Hematopoietic multipotent progenitor cell (in vitro differentiated cells): ENCODE measurements around the gene KCTD7. TPM values are rescaled to one million over a fixed set of nuclear protein-coding genes. Genes with fewer than 3 reads are reported as not detected.
"Not testable (repeated sequence)": the region's sequence is repeated elsewhere in the genome, so short reads cannot be mapped to it uniquely, and the experiment has no call there.

Experiments used
- DNase-seq, 3 donors: peaks; one replicate each; pipeline ENCODE4 v3.0.0-alpha.2; 2011 to 2015; ENCODE audit warnings: low read depth in 2 of 3, low spot score in 2 of 3
- total RNA-seq: library from RNA; depleted of rRNA; stranded (reverse); fragments of >200 nt; gene quantifications from one replicate; pipeline ENCODE4 v1.2.3, GENCODE V29; 2012

KCTD7 gene
- total RNA-seq: 3.5 TPM

DNA sequence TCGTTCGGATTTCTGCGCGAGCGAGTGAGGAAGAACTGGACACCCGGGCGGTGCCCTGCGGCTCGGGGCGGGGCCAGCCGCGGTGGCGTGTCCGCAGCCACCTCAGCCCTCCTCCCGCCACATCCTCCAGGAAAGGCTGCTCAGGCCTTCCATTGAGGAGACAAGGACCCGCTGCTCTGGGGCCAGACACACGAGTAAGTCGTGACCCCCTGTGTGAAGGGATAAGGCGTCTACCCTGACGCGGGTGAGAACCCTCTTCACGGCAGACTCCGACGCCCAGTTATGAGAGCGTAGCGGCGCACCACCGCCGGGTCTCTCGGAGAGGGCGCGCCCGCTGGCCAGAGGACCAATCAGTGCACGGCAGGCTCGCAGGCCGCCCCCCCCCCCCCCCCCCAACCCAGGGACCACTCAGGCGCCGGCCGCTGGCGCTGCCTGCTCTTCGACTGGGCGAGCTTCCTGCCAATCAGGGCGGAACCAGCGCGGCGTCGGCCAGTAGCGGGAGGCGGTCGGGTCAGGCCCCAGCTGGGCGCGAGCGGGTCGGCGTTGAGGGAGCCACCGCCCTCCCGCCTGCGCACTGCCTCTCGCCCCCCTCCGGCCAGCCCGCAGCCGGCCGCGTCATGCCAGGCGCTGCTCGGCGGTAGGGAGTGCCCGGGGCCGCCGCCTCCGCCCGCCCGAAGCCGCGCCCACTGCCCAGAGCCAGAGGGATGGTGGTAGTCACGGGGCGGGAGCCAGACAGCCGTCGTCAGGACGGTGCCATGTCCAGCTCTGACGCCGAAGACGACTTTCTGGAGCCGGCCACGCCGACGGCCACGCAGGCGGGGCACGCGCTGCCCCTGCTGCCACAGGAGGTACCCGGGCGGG, at the start of gene KCTD7:
TSS of gene KCTD7 (plus strand) at position 521 of the 861 bp plus-strand sequence. CDS start at position 705, 184 bp downstream.
- peak; percentile 83 to 97 (median 97) for DNase-seq

GRCh38 chr7:66580380-66580779, 48.3 kb upstream of the KCTD7 start:
- DNase-seq: not testable (repeated sequence)

GRCh38 chr7:66582816-66583489, 45.7 kb upstream of the KCTD7 start:
- DNase-seq: not testable (repeated sequence)

DNA sequence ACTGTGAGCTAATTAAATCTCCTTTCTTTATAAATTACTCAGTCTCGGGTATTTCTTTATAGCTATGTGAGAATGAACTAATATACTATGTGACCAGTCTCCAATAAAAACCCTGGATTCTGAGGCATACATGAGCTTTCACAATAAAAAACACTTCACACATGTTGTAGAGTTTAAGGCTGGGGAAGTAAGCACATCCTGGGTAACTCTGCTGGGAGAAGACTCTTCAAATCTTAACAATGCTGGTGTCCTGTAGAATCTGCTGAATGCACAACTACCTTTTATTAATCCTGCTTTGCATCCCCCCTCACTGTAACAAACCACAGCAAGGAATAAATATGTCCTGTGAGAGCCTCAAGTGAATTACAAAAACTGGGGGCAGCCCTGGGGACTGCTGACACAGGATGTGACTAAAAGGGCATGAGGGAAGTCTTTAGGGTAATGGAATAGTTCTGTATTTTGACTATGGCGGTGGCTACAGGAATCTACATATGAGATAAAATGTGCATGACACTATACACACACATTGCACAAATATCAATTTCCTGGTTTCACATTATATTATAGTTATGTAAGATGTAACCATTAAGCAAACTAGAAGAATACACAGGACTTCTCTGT, 45.1 kb upstream of the KCTD7 start:
- no peak for DNase-seq

- DNase-seq: no peak
Observed at GRCh38 chr7:66586181-66586580, 42.5 kb upstream of the KCTD7 start.

GRCh38 chr7:66588226-66588625, 40.5 kb upstream of the KCTD7 start:
- not testable (repeated sequence) for DNase-seq

DNA sequence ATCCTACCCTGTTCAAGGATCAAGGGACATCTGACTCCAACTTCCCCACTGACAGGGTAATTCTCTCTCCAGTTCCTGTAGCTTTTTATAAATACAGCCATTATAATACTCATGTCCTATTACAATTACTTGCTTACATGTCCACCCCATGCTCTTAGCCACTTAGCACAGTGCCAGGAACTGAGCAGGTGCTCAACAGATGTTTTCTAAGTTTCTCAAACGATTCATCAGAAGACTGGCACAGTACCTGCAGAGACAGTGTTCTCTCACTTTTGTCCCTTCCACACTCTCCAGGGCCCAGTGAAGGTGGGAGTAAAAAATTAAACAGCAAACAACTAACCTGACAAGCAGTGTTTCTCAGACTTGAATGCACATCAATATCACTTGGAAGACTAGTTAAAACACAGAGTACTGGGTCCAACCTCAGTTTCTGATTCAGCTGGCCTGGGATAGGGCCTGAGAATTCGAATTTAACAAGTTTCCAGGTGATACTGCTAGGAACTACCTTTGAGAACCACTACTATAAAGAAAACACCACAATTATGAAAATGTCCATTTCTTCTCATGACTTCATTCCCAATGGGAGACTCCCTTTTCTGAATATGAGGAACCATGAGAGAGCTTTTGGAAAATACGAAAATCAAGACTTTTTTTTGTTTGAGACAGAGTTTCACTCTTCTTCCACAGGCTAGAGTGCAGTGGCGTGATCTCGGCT, 39.7 kb upstream of the KCTD7 start:
- not testable (repeated sequence) for DNase-seq

DNA sequence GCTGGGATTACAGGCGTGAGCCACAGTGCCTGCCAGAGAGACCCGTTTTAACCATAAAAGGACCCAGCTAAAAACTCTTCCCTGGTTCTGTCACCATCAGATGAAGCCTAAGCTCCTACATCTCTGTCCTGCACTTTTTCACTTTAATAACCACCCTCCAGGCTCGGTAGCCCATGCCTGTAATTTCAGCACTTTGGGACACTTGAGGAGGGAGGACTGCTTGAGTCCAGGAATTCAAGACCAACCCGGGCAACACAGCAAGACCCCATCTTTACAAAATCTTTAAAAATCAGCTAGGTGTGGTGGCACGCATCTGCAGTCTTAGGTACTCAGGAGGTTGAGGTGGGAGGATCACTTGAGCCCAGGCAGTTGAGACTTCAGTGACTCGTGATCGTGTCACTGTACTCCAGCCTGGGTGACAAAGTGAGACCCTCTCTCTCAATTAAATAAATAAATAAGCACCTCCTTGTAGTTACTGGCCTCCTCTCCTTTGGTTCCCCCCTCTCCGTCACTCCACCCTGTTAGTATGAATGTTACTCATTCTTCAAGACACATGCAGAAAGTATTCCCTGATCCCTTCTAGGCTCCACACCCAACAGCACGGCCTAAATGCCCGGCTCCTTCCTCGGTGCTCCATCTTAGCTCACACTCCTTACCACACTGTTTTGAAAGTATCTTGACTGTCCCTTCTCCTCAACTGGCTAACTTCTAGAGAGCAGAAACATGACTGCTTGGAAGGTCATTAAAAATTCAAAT, 38.2 kb upstream of the KCTD7 start:
- not testable (repeated sequence) for DNase-seq

DNA sequence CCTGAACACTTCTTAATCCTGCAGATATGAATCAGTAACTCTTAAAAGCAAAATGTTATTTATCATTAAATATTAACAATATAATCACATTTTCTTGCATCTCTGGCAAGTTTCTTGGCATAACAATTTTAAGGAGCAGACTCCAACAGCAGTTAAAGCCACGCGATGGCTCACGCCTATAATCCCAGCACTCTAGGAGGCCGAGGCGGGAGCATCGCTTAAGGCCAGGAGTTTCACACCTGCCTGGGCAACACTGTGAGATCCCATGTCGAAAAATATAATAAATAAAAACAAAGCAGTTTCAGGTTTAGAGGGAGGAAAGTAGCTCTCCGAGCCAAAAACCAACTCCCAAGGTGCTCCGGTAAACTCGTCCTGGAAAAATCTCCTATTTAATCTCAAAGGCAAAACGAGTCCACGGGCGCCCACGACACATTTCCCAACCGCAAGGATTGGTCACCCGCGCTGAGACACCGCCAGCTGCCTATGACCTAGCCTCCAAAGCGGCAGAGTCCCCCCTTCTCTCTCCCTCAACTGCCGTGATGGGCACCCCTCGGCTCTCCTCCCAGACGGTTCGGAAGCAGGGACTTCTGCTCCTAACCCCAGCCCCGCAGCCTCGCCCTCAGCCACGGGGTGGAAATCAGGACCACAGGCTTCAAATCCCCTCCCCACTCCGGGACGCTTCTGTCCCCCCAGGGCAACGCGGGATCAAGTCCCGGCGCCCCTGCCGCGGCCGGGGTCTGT, 37.5 kb upstream of the KCTD7 start:
- peak in 1 of 3 donors; percentile 11 for DNase-seq

DNA sequence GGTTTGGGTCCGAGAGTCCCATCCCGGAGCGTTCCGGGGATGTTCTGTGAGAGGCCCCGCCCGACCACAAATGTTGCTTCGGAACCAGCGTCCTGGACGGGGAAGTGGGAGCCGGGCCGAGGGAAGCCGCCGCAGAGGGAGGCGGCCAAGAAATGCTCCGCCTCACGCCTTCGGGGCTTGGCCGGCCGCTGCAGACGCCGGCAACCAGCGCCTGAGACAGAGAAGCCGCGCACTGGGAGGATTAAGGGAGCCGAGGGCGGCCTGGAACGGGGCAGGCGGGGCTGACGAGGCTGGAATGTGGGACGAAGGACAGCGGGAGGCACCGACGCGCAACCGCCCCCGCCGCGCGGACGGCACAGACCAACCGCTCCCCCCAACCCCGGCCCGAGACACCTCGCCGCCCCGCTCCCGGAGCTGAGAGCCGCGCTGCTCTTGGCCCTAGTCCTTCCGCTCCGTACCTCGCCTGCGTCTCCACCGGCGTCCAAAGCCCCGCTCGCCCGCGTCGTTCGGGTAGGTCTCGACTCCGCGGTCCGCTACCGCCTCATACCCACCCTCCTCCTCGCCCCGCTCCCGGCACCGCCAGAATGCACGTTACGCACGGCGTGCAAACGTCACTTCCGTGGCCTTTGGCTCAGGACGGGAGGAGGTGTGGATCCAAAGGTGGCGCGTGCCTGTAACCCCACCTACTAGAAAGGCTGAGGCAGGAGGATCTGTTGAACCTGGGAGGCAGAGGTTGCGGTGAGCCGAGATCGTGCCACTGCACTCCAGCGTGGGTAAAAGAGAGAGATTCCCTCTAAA, 36.7 kb upstream of the KCTD7 start:
- peak; percentile 76 to 89 (median 81) for DNase-seq

DNA sequence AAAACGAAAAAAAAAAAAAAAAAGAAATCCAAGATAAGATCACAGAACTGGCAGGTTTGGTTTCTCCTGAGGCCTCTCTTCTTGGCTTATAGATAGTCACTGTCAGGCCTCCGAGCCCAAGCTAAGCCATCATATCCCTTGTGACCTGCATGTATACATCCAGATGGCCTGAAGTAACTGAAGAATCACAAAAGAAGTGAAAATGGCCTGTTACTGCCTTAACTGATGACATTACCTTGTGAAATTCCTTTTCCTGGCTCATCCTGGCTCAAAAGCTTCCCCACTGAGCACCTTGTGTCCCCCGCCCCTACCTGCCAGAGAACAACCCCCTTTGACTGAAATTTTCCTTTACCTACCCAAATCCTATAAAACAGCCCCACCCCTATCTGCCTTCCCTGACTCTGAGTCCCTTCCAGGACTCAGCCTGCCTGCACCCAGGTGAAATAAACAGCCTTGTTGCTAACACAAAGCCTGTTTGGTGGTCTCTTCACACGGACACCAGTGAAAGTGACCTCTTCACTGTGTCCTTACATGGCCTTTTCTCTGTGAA, 36.0 kb upstream of the KCTD7 start:
- not testable (repeated sequence) for DNase-seq

DNA sequence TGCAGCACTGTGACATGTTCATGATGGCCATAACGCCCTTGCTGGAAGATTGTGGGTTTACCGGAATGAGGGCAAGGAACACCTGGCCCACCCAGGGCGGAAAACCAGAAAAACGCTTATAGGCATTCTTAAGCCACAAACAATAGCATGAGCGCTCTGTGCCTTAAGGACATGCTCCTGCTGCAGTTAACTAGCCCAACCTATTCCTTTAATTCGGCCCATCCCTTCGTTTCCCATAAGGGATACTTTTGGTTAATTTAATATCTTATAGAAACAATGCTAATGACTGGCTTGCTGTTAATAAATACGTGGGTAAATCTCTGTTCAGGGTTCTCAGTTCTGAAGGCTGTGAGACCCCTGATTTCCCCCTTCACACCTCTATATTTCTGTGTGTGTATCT, 34.6 kb upstream of the KCTD7 start:
- DNase-seq: not testable (repeated sequence)

- no peak for DNase-seq
Observed at GRCh38 chr7:66597461-66597860, 31.2 kb upstream of the KCTD7 start.

- no peak for DNase-seq
Observed at GRCh38 chr7:66602159-66602558, 26.5 kb upstream of the KCTD7 start.

- no peak for DNase-seq
Observed at GRCh38 chr7:66604198-66604597, 24.5 kb upstream of the KCTD7 start.

- DNase-seq: not testable (repeated sequence)
Observed at GRCh38 chr7:66606540-66607291, 22.0 kb upstream of the KCTD7 start.

- no peak for DNase-seq
Observed at GRCh38 chr7:66609176-66609575, 19.5 kb upstream of the KCTD7 start.
